ENCODE data around the gene USP12. TPM values are rescaled to one million over a fixed set of nuclear protein-coding genes. Genes with fewer than 3 reads are reported as not detected.

The USP12 gene
- total RNA-seq, 1 donor from 2014 or later = 19.1 TPM

DNA sequence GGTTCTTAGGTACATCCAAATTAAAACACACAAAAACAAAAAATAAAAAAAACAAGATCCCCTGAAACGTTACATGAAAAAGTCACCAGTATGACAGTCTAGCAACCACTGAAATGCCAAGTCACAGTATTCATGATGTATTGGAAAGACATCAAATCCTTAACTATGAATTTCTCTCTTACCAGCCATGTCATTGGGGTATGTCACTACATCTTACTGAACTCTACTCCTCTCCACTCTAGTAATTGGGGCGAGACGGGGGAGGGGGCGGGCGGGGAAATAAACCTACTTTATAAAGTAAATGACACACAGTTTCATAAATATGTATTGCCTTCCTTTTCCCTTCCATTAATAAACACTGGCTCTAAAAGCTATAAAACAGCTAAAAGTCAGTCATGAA lies 65.5 kb downstream of the USP12 start:
- TF ChIP-seq, protein P1, sequence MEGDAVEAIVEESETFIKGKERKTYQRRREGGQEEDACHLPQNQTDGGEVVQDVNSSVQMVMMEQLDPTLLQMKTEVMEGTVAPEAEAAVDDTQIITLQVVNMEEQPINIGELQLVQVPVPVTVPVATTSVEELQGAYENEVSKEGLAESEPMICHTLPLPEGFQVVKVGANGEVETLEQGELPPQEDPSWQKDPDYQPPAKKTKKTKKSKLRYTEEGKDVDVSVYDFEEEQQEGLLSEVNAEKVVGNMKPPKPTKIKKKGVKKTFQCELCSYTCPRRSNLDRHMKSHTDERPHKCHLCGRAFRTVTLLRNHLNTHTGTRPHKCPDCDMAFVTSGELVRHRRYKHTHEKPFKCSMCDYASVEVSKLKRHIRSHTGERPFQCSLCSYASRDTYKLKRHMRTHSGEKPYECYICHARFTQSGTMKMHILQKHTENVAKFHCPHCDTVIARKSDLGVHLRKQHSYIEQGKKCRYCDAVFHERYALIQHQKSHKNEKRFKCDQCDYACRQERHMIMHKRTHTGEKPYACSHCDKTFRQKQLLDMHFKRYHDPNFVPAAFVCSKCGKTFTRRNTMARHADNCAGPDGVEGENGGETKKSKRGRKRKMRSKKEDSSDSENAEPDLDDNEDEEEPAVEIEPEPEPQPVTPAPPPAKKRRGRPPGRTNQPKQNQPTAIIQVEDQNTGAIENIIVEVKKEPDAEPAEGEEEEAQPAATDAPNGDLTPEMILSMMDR (conservative IDR thresholded peaks at IDR 0.05) = no peak
- no peak for DNase-seq (ENCODE audit: extremely low spot score, unreplicated experiment)
- no peaks in the 10 kb centered on the region for H3K4me1 Mint-ChIP-seq (ENCODE audit: unreplicated experiment)
- no peaks in the 10 kb centered on the region for H3K27me3 Mint-ChIP-seq
- no peak overlapping the region for H3K27ac Mint-ChIP-seq
- no peak overlapping the region for H3K4me3 Mint-ChIP-seq
- H3K36me3 Mint-ChIP-seq = peaks cover 27% of the 10 kb centered on the region
- H3K9me3 Mint-ChIP-seq = no peaks in the 10 kb centered on the region

DNA sequence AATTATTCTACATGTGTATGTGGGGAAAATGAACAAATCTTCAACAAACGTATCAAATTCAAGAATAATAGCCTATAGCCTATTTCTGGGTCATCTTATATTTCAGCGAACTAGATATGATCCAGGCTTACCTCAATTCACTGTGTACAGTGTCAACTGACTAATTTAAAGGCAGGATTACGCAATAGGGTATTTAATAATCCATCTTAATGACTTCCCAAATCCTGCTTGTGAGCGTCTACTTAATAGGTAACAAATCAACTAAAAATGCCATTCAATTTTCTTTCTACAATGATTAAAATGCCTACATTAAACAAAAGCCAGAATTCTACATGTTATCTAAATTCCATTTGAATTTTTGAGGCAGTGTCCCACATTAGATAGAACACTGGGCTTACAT lies 67.0 kb downstream of the USP12 start:
- Mint-ChIP-seq H3K27me3 (no peaks in the 10 kb centered on the region), H3K4me3 (no peak overlapping the region), H3K4me1 (ENCODE audit: unreplicated experiment) (no peaks in the 10 kb centered on the region), H3K9me3 (no peaks in the 10 kb centered on the region), H3K36me3 (peaks cover 34% of the 10 kb centered on the region), H3K27ac (no peak overlapping the region)
- DNase-seq (ENCODE audit: extremely low spot score, unreplicated experiment) = no peak
- TF ChIP-seq, protein P1 (conservative IDR thresholded peaks at IDR 0.05) = no peak

DNA sequence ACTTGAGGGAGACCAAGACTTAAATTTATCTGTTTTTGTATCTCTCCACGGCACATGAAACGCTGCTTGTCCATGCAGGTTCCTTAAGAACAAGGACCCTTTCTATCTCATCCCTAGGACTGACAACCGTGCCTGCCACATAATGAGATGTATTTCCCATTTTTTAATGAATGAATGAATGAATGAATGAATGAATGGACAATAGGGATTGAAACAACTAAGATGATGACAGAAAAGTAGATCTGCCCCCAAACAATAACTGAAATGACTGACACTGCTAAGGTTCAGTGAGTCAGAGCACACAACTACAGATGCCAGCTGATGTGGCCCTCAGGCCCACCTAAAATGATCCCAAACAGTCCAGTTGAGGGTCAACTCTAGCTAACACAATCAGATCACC lies 69.8 kb downstream of the USP12 start:
- Mint-ChIP-seq H3K4me1 (ENCODE audit: unreplicated experiment) (no peaks in the 10 kb centered on the region), H3K36me3 (peaks cover 32% of the 10 kb centered on the region), H3K27me3 (no peaks in the 10 kb centered on the region), H3K4me3 (no peak overlapping the region), H3K9me3 (no peaks in the 10 kb centered on the region), H3K27ac (no peak overlapping the region)
- no peak for DNase-seq (ENCODE audit: extremely low spot score, unreplicated experiment)
- TF ChIP-seq, protein P1 (conservative IDR thresholded peaks at IDR 0.05) = no peak

DNA sequence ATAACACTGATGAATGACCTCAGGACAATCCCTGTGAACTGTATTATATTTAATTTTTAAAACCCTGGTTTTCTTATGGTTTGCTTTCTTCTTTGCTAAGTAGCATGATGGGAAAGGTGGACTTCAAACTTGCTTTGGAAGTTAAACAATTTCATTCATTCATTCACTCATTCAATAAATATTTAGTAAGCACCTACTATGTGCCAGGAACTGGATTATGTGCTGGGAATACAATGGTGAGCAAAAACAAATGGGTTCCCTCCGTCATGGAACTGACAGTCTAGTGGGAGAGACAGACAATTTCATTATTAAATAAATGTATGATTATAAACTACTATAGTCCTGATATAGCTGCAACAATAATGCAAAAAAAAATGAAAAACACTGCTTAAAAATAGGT lies 70.3 kb downstream of the USP12 start:
- TF ChIP-seq, protein P1 (conservative IDR thresholded peaks at IDR 0.05) = no peak

DNA sequence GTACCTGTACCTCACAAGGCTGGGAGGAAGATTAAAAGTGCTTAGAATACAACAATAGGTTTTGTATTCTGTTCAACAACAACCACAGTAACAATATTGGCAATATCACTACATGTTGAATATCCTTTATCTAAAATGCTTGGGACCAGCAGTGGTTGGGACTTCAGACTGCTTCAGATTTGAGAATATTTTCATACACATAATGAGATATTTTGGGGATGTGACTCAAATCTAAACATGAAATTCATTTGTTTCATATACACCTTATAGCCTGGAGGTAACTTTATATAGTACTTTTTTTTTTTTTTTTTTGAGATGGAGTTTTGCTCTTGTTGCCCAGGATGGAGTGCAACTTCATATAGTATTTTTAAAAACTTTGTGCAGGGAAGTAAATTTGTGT lies 73.9 kb downstream of the USP12 start:
- no peaks in the 10 kb centered on the region for H3K27me3 Mint-ChIP-seq
- H3K4me3 Mint-ChIP-seq = no peak overlapping the region
- no peak for DNase-seq (ENCODE audit: extremely low spot score, unreplicated experiment)
- TF ChIP-seq, protein P1 (conservative IDR thresholded peaks at IDR 0.05) = no peak
- no peaks in the 10 kb centered on the region for H3K4me1 Mint-ChIP-seq (ENCODE audit: unreplicated experiment)
- H3K9me3 Mint-ChIP-seq = no peaks in the 10 kb centered on the region
- no peak overlapping the region for H3K27ac Mint-ChIP-seq
- H3K36me3 Mint-ChIP-seq = peaks cover 33% of the 10 kb centered on the region

More for the DNA sequence above, 70.3 kb downstream of the USP12 start:
- no peak for DNase-seq (ENCODE audit: extremely low spot score, unreplicated experiment)
- no peaks in the 10 kb centered on the region for H3K27me3 Mint-ChIP-seq
- peaks cover 30% of the 10 kb centered on the region for H3K36me3 Mint-ChIP-seq
- H3K4me3 Mint-ChIP-seq = no peak overlapping the region
- H3K9me3 Mint-ChIP-seq = no peaks in the 10 kb centered on the region
- H3K4me1 Mint-ChIP-seq (ENCODE audit: unreplicated experiment) = no peaks in the 10 kb centered on the region
- H3K27ac Mint-ChIP-seq = no peak overlapping the region

DNA sequence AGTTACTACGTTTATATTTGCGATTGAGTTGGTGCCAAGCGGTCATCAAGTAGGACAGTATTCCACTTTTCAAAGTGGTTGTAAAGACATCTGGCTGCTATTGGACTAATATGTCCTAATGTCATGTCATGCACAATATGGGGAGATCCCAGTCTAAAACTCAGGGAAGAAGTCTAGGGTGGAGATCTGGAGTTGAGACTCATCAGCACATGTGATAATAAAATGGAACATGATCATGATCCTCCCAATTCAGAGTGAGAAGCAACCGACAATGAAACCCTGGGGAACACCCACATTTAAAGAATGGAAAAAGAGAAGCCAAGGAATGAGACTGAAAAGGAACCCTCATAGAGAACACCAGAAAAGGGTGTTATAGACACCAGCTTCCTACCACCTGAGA lies 80.2 kb downstream of the USP12 start:
- H3K36me3 Mint-ChIP-seq = peaks cover 40% of the 10 kb centered on the region

More for the DNA sequence above, 80.2 kb downstream of the USP12 start:
- TF ChIP-seq, protein P1 (conservative IDR thresholded peaks at IDR 0.05) = no peak
- H3K27me3 Mint-ChIP-seq = no peaks in the 10 kb centered on the region
- no peak overlapping the region for H3K4me3 Mint-ChIP-seq
- no peaks in the 10 kb centered on the region for H3K4me1 Mint-ChIP-seq (ENCODE audit: unreplicated experiment)
- H3K27ac Mint-ChIP-seq = no peak overlapping the region
- DNase-seq (ENCODE audit: extremely low spot score, unreplicated experiment) = no peak
- no peaks in the 10 kb centered on the region for H3K9me3 Mint-ChIP-seq
